GM08714 (cell line): ENCODE results near the gene KLF9.

Experiments used
- H3K4me3 ChIP-seq: fragments of 200-500 bp; sonication (Bioruptor generic); 2 replicates; pipeline ENCODE4 v1.5.1; 2014; ENCODE audit warnings: mild to moderate bottlenecking, low read length, inconsistent platforms
- ZNF274 ChIP-seq: IDR thresholded peaks from 2 replicates; pipeline ENCODE4 v1.6.1; 2012; ENCODE audit warnings: mild to moderate bottlenecking, low read depth, low read length

KLF9 gene

GRCh38 chr9:70382709-70383605 is 31.5 kb downstream of the KLF9 start:
- TF ChIP-seq ZNF274, result no peak

GRCh38 chr9:70382046-70382708 is 32.3 kb downstream of the KLF9 start:
- TF ChIP-seq ZNF274, result no peak

More at GRCh38 chr9:70382709-70383605, 31.5 kb downstream of the KLF9 start:
- H3K4me3 ChIP-seq, result no peak overlapping the region

GRCh38 chr9:70374962-70375618 is 39.4 kb downstream of the KLF9 start:
- H3K4me3 ChIP-seq, result no peak overlapping the region
- TF ChIP-seq ZNF274, result no peak

More at GRCh38 chr9:70382046-70382708, 32.3 kb downstream of the KLF9 start:
- H3K4me3 ChIP-seq, result no peak overlapping the region

- no peak for TF ChIP-seq ZNF274
- no peak overlapping the region for H3K4me3 ChIP-seq
Measured at GRCh38 chr9:70367305-70367930, 47.0 kb downstream of the KLF9 start.

GRCh38 chr9:70363760-70364159 is 50.7 kb downstream of the KLF9 start:
- no peak for TF ChIP-seq ZNF274
- no peak overlapping the region for H3K4me3 ChIP-seq

GRCh38 chr9:70362952-70363351 is 51.5 kb downstream of the KLF9 start:
- no peak overlapping the region for H3K4me3 ChIP-seq
- TF ChIP-seq ZNF274, result no peak

- TF ChIP-seq ZNF274, result no peak
- no peak overlapping the region for H3K4me3 ChIP-seq
Measured at GRCh38 chr9:70355801-70356200, 58.7 kb downstream of the KLF9 start.

GRCh38 chr9:70352802-70353201 is 61.7 kb downstream of the KLF9 start:
- TF ChIP-seq ZNF274, result no peak
- H3K4me3 ChIP-seq, result no peak overlapping the region

- no peak overlapping the region for H3K4me3 ChIP-seq
- no peak for TF ChIP-seq ZNF274
Measured at GRCh38 chr9:70352356-70352755, 62.1 kb downstream of the KLF9 start.

- H3K4me3 ChIP-seq, result no peak overlapping the region
- TF ChIP-seq ZNF274, result no peak
Measured at GRCh38 chr9:70347046-70347445, 67.4 kb downstream of the KLF9 start.

GRCh38 chr9:70340572-70340971 is 73.9 kb downstream of the KLF9 start:
- no peak for TF ChIP-seq ZNF274
- H3K4me3 ChIP-seq, result no peak overlapping the region
